BLaER1 treated with 17β-estradiol and CSF1 and Interleukin-3, amounts not matched to agents 10 nM and 100 nM (cell line): ENCODE data around the gene CACNB4.
"Not testable (repeated sequence)": the region's sequence is repeated elsewhere in the genome, so short reads cannot be mapped to it uniquely, and the experiment has no call there.

Source experiments
- H3K27ac ChIP-seq, 11 experiments: shearing (Covaris generic); formaldehyde crosslinking; 2 replicates each; pipeline ENCODE4 v1.8.1; 2022
- H3K27me3 ChIP-seq, 11 experiments: shearing (Covaris generic); formaldehyde crosslinking; 2 replicates each; pipeline ENCODE4 v1.8.1; 2022
- H3K36me3 ChIP-seq, 11 experiments: shearing (Covaris generic); formaldehyde crosslinking; 2 replicates each; pipeline ENCODE4 v1.8.1; 2022
- H3K4me1 ChIP-seq, 10 experiments: shearing (Covaris generic); formaldehyde crosslinking; 2 replicates each; pipeline ENCODE4 v1.8.1; 2022
- H3K4me2 ChIP-seq, 11 experiments: shearing (Covaris generic); formaldehyde crosslinking; 2 replicates each; pipeline ENCODE4 v1.8.1; 2022
- H3K4me3 ChIP-seq, 10 experiments: shearing (Covaris generic); formaldehyde crosslinking; 2 replicates each; pipeline ENCODE4 v1.8.1; 2022
- H3K9ac ChIP-seq, 11 experiments: shearing (Covaris generic); formaldehyde crosslinking; 2 replicates each; pipeline ENCODE4 v1.8.1; 2022
- H3K9me3 ChIP-seq, 11 experiments: shearing (Covaris generic); formaldehyde crosslinking; replicated peaks in 1 of 11; 2 replicates each; pipeline ENCODE4 v1.8.1; 2022
- H4K20me1 ChIP-seq, 11 experiments: shearing (Covaris generic); formaldehyde crosslinking; 2 replicates each; pipeline ENCODE4 v1.8.1; 2022
- Cebpa-rat ChIP-seq, 11 experiments: shearing (Covaris generic); IDR thresholded peaks; 2 replicates each; pipeline ENCODE4 v1.8.1; 2022

The CACNB4 gene

GRCh38 chr2:151808258-151809072, 290.4 kb downstream of the CACNB4 start:
- Histone ChIP-seq H3K4me3 (no peak overlapping the region), H3K4me2 (no peak overlapping the region), H4K20me1 (peaks cover 0 to 21% (median 9%) of the 10 kb centered on the region in 11 experiments; a peak in 16 of 22 replicates), H3K9me3 (peaks cover 0 to 16% (median 8%) of the 10 kb centered on the region in 11 experiments; a peak in 15 of 22 replicates), H3K36me3 (peaks cover 70 to 96% (median 77%) of the 10 kb centered on the region in 11 experiments), H3K9ac (no peak overlapping the region), H3K27me3 (no peaks in the 10 kb centered on the region), H3K27ac (no peak overlapping the region), H3K4me1 (peaks cover 0 to 6% (median 0%) of the 10 kb centered on the region in 10 experiments; a peak in 3 of 20 replicates)
- TF ChIP-seq Cebpa-rat (IDR thresholded peaks at IDR 0.05) = no peak

- H3K9me3 ChIP-seq = no peaks in the 10 kb centered on the region
- no peak overlapping the region for H3K27ac ChIP-seq
- H3K4me2 ChIP-seq = no peak overlapping the region
- H4K20me1 ChIP-seq = peaks cover 0 to 22% (median 8%) of the 10 kb centered on the region in 11 experiments; a peak in 16 of 22 replicates
- H3K4me1 ChIP-seq = peaks cover 0 to 6% (median 0%) of the 10 kb centered on the region in 10 experiments; a peak in 3 of 20 replicates
- no peak overlapping the region for H3K4me3 ChIP-seq
- H3K9ac ChIP-seq = no peak overlapping the region
- TF ChIP-seq Cebpa-rat (IDR thresholded peaks at IDR 0.05) = no peak
- peaks cover 63 to 96% (median 74%) of the 10 kb centered on the region in 11 experiments for H3K36me3 ChIP-seq
- H3K27me3 ChIP-seq = no peaks in the 10 kb centered on the region
Measured at GRCh38 chr2:151805961-151806360, 292.9 kb downstream of the CACNB4 start.

GRCh38 chr2:151805343-151805742, 293.5 kb downstream of the CACNB4 start:
- Histone ChIP-seq H3K4me1 (peaks cover 0 to 6% (median 0%) of the 10 kb centered on the region in 10 experiments; a peak in 3 of 20 replicates), H3K27ac (no peak overlapping the region), H3K4me2 (no peak overlapping the region), H4K20me1 (peaks cover 0 to 22% (median 8%) of the 10 kb centered on the region in 11 experiments; a peak in 16 of 22 replicates), H3K9me3 (no peaks in the 10 kb centered on the region), H3K9ac (no peak overlapping the region), H3K27me3 (no peaks in the 10 kb centered on the region), H3K4me3 (no peak overlapping the region), H3K36me3 (peaks cover 58 to 96% (median 74%) of the 10 kb centered on the region in 11 experiments)
- no peak for TF ChIP-seq Cebpa-rat (IDR thresholded peaks at IDR 0.05)

GRCh38 chr2:151803811-151804210, 295.0 kb downstream of the CACNB4 start:
- H3K9me3 ChIP-seq = no peaks in the 10 kb centered on the region
- H3K36me3 ChIP-seq = peaks cover 66 to 94% (median 78%) of the 10 kb centered on the region in 11 experiments
- no peak overlapping the region for H3K27ac ChIP-seq
- no peak overlapping the region for H3K4me3 ChIP-seq
- H3K4me2 ChIP-seq = no peak overlapping the region
- TF ChIP-seq Cebpa-rat (IDR thresholded peaks at IDR 0.05) = no peak
- no peaks in the 10 kb centered on the region for H3K27me3 ChIP-seq
- peaks cover 0 to 24% (median 4%) of the 10 kb centered on the region in 11 experiments; a peak in 16 of 22 replicates for H4K20me1 ChIP-seq
- H3K4me1 ChIP-seq = peaks cover 0 to 6% (median 0%) of the 10 kb centered on the region in 10 experiments; a peak in 3 of 20 replicates
- H3K9ac ChIP-seq = no peak overlapping the region

GRCh38 chr2:151802315-151802714, 296.5 kb downstream of the CACNB4 start:
- H3K4me2 ChIP-seq = no peak overlapping the region
- H3K9me3 ChIP-seq = no peaks in the 10 kb centered on the region
- peaks cover 60 to 93% (median 76%) of the 10 kb centered on the region in 11 experiments for H3K36me3 ChIP-seq
- no peak overlapping the region for H3K4me3 ChIP-seq
- H3K4me1 ChIP-seq = peaks cover 0 to 6% (median 0%) of the 10 kb centered on the region in 10 experiments; a peak in 3 of 20 replicates
- no peak overlapping the region for H3K27ac ChIP-seq
- H3K9ac ChIP-seq = no peak overlapping the region
- H4K20me1 ChIP-seq = peaks cover 0 to 20% (median 0%) of the 10 kb centered on the region in 11 experiments; a peak in 3 of 22 replicates
- TF ChIP-seq Cebpa-rat (IDR thresholded peaks at IDR 0.05) = no peak
- H3K27me3 ChIP-seq = no peaks in the 10 kb centered on the region

GRCh38 chr2:151799886-151800292, 299.0 kb downstream of the CACNB4 start:
- Histone ChIP-seq H3K4me3 (no peak overlapping the region), H3K27me3 (no peaks in the 10 kb centered on the region), H3K36me3 (peaks cover 39 to 91% (median 68%) of the 10 kb centered on the region in 11 experiments), H3K4me2 (no peak overlapping the region), H3K9me3 (no peaks in the 10 kb centered on the region), H3K4me1 (no peaks in the 10 kb centered on the region), H3K9ac (no peak overlapping the region), H4K20me1 (peaks cover 0 to 7% (median 0%) of the 10 kb centered on the region in 11 experiments; a peak in 2 of 22 replicates), H3K27ac (no peak overlapping the region)
- no peak for TF ChIP-seq Cebpa-rat (IDR thresholded peaks at IDR 0.05)

GRCh38 chr2:151796774-151797173, 302.1 kb downstream of the CACNB4 start:
- peaks cover 0 to 5% (median 0%) of the 10 kb centered on the region in 11 experiments; a peak in 5 of 22 replicates for H3K9me3 ChIP-seq
- no peak overlapping the region for H3K27ac ChIP-seq
- H3K27me3 ChIP-seq = no peaks in the 10 kb centered on the region
- no peak overlapping the region for H3K9ac ChIP-seq
- no peak overlapping the region for H3K4me3 ChIP-seq
- no peak for TF ChIP-seq Cebpa-rat (IDR thresholded peaks at IDR 0.05)
- H3K4me2 ChIP-seq = no peak overlapping the region
- peaks cover 0 to 4% (median 0%) of the 10 kb centered on the region in 11 experiments; a peak in 2 of 22 replicates for H4K20me1 ChIP-seq
- peaks cover 41 to 94% (median 64%) of the 10 kb centered on the region in 11 experiments; a peak in 21 of 22 replicates for H3K36me3 ChIP-seq
- H3K4me1 ChIP-seq = no peaks in the 10 kb centered on the region

- Histone ChIP-seq H4K20me1 (peaks cover 0 to 4% (median 0%) of the 10 kb centered on the region in 11 experiments; a peak in 2 of 22 replicates), H3K4me3 (no peak overlapping the region), H3K9ac (no peak overlapping the region), H3K27ac (no peak overlapping the region), H3K4me2 (no peak overlapping the region), H3K36me3 (peaks cover 43 to 91% (median 58%) of the 10 kb centered on the region in 11 experiments; a peak in 21 of 22 replicates), H3K27me3 (no peaks in the 10 kb centered on the region), H3K4me1 (no peaks in the 10 kb centered on the region), H3K9me3 (peaks cover 0 to 7% (median 0%) of the 10 kb centered on the region in 11 experiments; a peak in 5 of 22 replicates)
- peak in 1 of 11 experiments; percentile 33; a peak in 1 of 22 replicates for TF ChIP-seq Cebpa-rat (IDR thresholded peaks at IDR 0.05)
Measured at GRCh38 chr2:151795646-151796240, 303.1 kb downstream of the CACNB4 start.

GRCh38 chr2:151794422-151794821, 304.4 kb downstream of the CACNB4 start:
- not testable (repeated sequence) for H3K27ac ChIP-seq, H3K4me2 ChIP-seq, H4K20me1 ChIP-seq, H3K9ac ChIP-seq, H3K27me3 ChIP-seq, H3K4me3 ChIP-seq, H3K4me1 ChIP-seq, H3K9me3 ChIP-seq
- peaks cover 34 to 80% (median 45%) of the 10 kb centered on the region in 11 experiments; a peak in 21 of 22 replicates for H3K36me3 ChIP-seq
